ENCODE results near the gene FARS2.
"Not testable (repeated sequence)": the region's sequence is repeated elsewhere in the genome, so short reads cannot be mapped to it uniquely, and the experiment has no call there.

FARS2 gene

GRCh38 chr6:5695260-5696245, 434.2 kb downstream of the FARS2 start:
- Histone ChIP-seq H3K27ac (ENCODE audit: low read depth, low read length) (no peak overlapping the region), H3K27me3 (ENCODE audit: control insufficient read depth, insufficient read depth, low read length) (no peaks in the 10 kb centered on the region), H3K4me3 (ENCODE audit: low read length) (no peak overlapping the region)

GRCh38 chr6:5697508-5697907, 436.2 kb downstream of the FARS2 start:
- H3K4me3 ChIP-seq (ENCODE audit: low read length): no peak overlapping the region
- H3K27me3 ChIP-seq (ENCODE audit: control insufficient read depth, insufficient read depth, low read length): no peaks in the 10 kb centered on the region
- H3K9ac ChIP-seq (ENCODE audit: low read length): no peak overlapping the region
- H3K4me1 ChIP-seq (ENCODE audit: control insufficient read depth, insufficient read depth, low read length): no peaks in the 10 kb centered on the region
- no peak overlapping the region for H3K27ac ChIP-seq (ENCODE audit: low read depth, low read length)
- no peaks in the 10 kb centered on the region for H3K36me3 ChIP-seq (ENCODE audit: control insufficient read depth, insufficient read depth, low read length)

More at GRCh38 chr6:5695260-5696245, 434.2 kb downstream of the FARS2 start:
- H3K4me1 ChIP-seq (ENCODE audit: control insufficient read depth, insufficient read depth, low read length): no peaks in the 10 kb centered on the region
- H3K9ac ChIP-seq (ENCODE audit: low read length): no peak overlapping the region
- H3K36me3 ChIP-seq (ENCODE audit: control insufficient read depth, insufficient read depth, low read length): no peaks in the 10 kb centered on the region

- no peak overlapping the region for H3K4me3 ChIP-seq (ENCODE audit: low read length)
- no peak overlapping the region for H3K9ac ChIP-seq (ENCODE audit: low read length)
- H3K36me3 ChIP-seq (ENCODE audit: control insufficient read depth, insufficient read depth, low read length): no peaks in the 10 kb centered on the region
- no peaks in the 10 kb centered on the region for H3K27me3 ChIP-seq (ENCODE audit: control insufficient read depth, insufficient read depth, low read length)
- H3K27ac ChIP-seq (ENCODE audit: low read depth, low read length): no peak overlapping the region
- no peaks in the 10 kb centered on the region for H3K4me1 ChIP-seq (ENCODE audit: control insufficient read depth, insufficient read depth, low read length)
Measured at GRCh38 chr6:5698318-5698717, 437.0 kb downstream of the FARS2 start.

- not testable (repeated sequence) for H3K4me3 ChIP-seq (ENCODE audit: low read length); H3K27me3 ChIP-seq (ENCODE audit: control insufficient read depth, insufficient read depth, low read length); H3K4me1 ChIP-seq (ENCODE audit: control insufficient read depth, insufficient read depth, low read length); H3K9ac ChIP-seq (ENCODE audit: low read length); H3K27ac ChIP-seq (ENCODE audit: low read depth, low read length); H3K36me3 ChIP-seq (ENCODE audit: control insufficient read depth, insufficient read depth, low read length)
Measured at GRCh38 chr6:5699064-5699463, 437.8 kb downstream of the FARS2 start.

- H3K27ac ChIP-seq (ENCODE audit: low read depth, low read length): no peak overlapping the region
- H3K4me3 ChIP-seq (ENCODE audit: low read length): no peak overlapping the region
- H3K27me3 ChIP-seq (ENCODE audit: control insufficient read depth, insufficient read depth, low read length): no peaks in the 10 kb centered on the region
- H3K36me3 ChIP-seq (ENCODE audit: control insufficient read depth, insufficient read depth, low read length): no peaks in the 10 kb centered on the region
- no peaks in the 10 kb centered on the region for H3K4me1 ChIP-seq (ENCODE audit: control insufficient read depth, insufficient read depth, low read length)
- H3K9ac ChIP-seq (ENCODE audit: low read length): no peak overlapping the region
Measured at GRCh38 chr6:5701174-5701573, 439.9 kb downstream of the FARS2 start.

GRCh38 chr6:5704708-5705107, 443.4 kb downstream of the FARS2 start:
- H3K4me3 ChIP-seq (ENCODE audit: low read length): no peak overlapping the region
- H3K4me1 ChIP-seq (ENCODE audit: control insufficient read depth, insufficient read depth, low read length): no peaks in the 10 kb centered on the region
- no peak overlapping the region for H3K27ac ChIP-seq (ENCODE audit: low read depth, low read length)
- H3K9ac ChIP-seq (ENCODE audit: low read length): no peak overlapping the region
- no peaks in the 10 kb centered on the region for H3K27me3 ChIP-seq (ENCODE audit: control insufficient read depth, insufficient read depth, low read length)
- no peaks in the 10 kb centered on the region for H3K36me3 ChIP-seq (ENCODE audit: control insufficient read depth, insufficient read depth, low read length)

GRCh38 chr6:5705252-5705651, 443.9 kb downstream of the FARS2 start:
- no peak overlapping the region for H3K27ac ChIP-seq (ENCODE audit: low read depth, low read length)
- no peaks in the 10 kb centered on the region for H3K36me3 ChIP-seq (ENCODE audit: control insufficient read depth, insufficient read depth, low read length)
- no peak overlapping the region for H3K9ac ChIP-seq (ENCODE audit: low read length)
- no peak overlapping the region for H3K4me3 ChIP-seq (ENCODE audit: low read length)
- H3K4me1 ChIP-seq (ENCODE audit: control insufficient read depth, insufficient read depth, low read length): no peaks in the 10 kb centered on the region
- H3K27me3 ChIP-seq (ENCODE audit: control insufficient read depth, insufficient read depth, low read length): no peaks in the 10 kb centered on the region

GRCh38 chr6:5706124-5707033, 445.1 kb downstream of the FARS2 start:
- Histone ChIP-seq H3K36me3 (ENCODE audit: control insufficient read depth, insufficient read depth, low read length) (no peaks in the 10 kb centered on the region), H3K4me3 (ENCODE audit: low read length) (no peak overlapping the region), H3K27me3 (ENCODE audit: control insufficient read depth, insufficient read depth, low read length) (no peaks in the 10 kb centered on the region), H3K4me1 (ENCODE audit: control insufficient read depth, insufficient read depth, low read length) (no peaks in the 10 kb centered on the region), H3K9ac (ENCODE audit: low read length) (no peak overlapping the region), H3K27ac (ENCODE audit: low read depth, low read length) (no peak overlapping the region)

GRCh38 chr6:5707281-5708045, 446.1 kb downstream of the FARS2 start:
- Histone ChIP-seq H3K27me3 (ENCODE audit: control insufficient read depth, insufficient read depth, low read length) (no peaks in the 10 kb centered on the region), H3K36me3 (ENCODE audit: control insufficient read depth, insufficient read depth, low read length) (no peaks in the 10 kb centered on the region), H3K4me3 (ENCODE audit: low read length) (no peak overlapping the region), H3K9ac (ENCODE audit: low read length) (no peak overlapping the region), H3K4me1 (ENCODE audit: control insufficient read depth, insufficient read depth, low read length) (no peaks in the 10 kb centered on the region), H3K27ac (ENCODE audit: low read depth, low read length) (no peak overlapping the region)

GRCh38 chr6:5710516-5710915, 449.2 kb downstream of the FARS2 start:
- H3K27ac ChIP-seq (ENCODE audit: low read depth, low read length): no peak overlapping the region
- H3K27me3 ChIP-seq (ENCODE audit: control insufficient read depth, insufficient read depth, low read length): no peaks in the 10 kb centered on the region
- H3K4me3 ChIP-seq (ENCODE audit: low read length): no peak overlapping the region
- no peaks in the 10 kb centered on the region for H3K36me3 ChIP-seq (ENCODE audit: control insufficient read depth, insufficient read depth, low read length)
- H3K4me1 ChIP-seq (ENCODE audit: control insufficient read depth, insufficient read depth, low read length): no peaks in the 10 kb centered on the region
- no peak overlapping the region for H3K9ac ChIP-seq (ENCODE audit: low read length)

- Histone ChIP-seq H3K27ac (ENCODE audit: low read depth, low read length) (no peak overlapping the region), H3K9ac (ENCODE audit: low read length) (no peak overlapping the region), H3K36me3 (ENCODE audit: control insufficient read depth, insufficient read depth, low read length) (no peaks in the 10 kb centered on the region), H3K4me1 (ENCODE audit: control insufficient read depth, insufficient read depth, low read length) (no peaks in the 10 kb centered on the region), H3K4me3 (ENCODE audit: low read length) (no peak overlapping the region), H3K27me3 (ENCODE audit: control insufficient read depth, insufficient read depth, low read length) (no peaks in the 10 kb centered on the region)
Measured at GRCh38 chr6:5710936-5711335, 449.6 kb downstream of the FARS2 start.

All from rectal smooth muscle tissue (tissue), 1 donor.